Ectodermal cell (in vitro differentiated cells): ENCODE results near the gene JRKL.

Experiments
- H3K27ac ChIP-seq: 2 replicates; pipeline ENCODE4 v1.7.0; 2013; ENCODE audit warnings: mild to moderate bottlenecking, low read depth, low read length; ENCODE audit not compliant: insufficient read depth, poor library complexity, severe bottlenecking
- H3K27me3 ChIP-seq: 2 replicates; pipeline ENCODE4 v1.7.0; 2013; ENCODE audit warnings: mild to moderate bottlenecking, low read length; ENCODE audit not compliant: insufficient read depth, control insufficient read depth, poor library complexity, severe bottlenecking
- H3K36me3 ChIP-seq: one replicate; pipeline ENCODE4 v1.7.0; 2013; ENCODE audit warnings: low read length; ENCODE audit not compliant: control insufficient read depth, insufficient read depth
- H3K4me1 ChIP-seq: one replicate; pipeline ENCODE4 v1.7.0; 2013; ENCODE audit warnings: low read length; ENCODE audit not compliant: control insufficient read depth, insufficient read depth
- H3K4me3 ChIP-seq: 2 replicates; pipeline ENCODE4 v1.7.0; 2013; ENCODE audit warnings: low read depth, low read length, control low read depth; ENCODE audit not compliant: insufficient read depth
- H3K9me3 ChIP-seq: 2 replicates; pipeline ENCODE4 v1.7.0; 2013; ENCODE audit warnings: mild to moderate bottlenecking, low read length, moderate library complexity; ENCODE audit not compliant: control insufficient read depth
- WGBS, 2 experiments: methylation state at CpG; one replicate each; pipeline ENCODE4 v1.1.7; 2013; ENCODE audit warnings: missing lambda C conversion rate in 2 of 2; 5-methylcytosine and 5-hydroxymethylcytosine counted together

JRKL gene

GRCh38 chr11:96365493-96365892 is 24.3 kb upstream of the JRKL start:
- H3K36me3 ChIP-seq, result no peaks in the 10 kb centered on the region

GRCh38 chr11:96366024-96366423 is 23.8 kb upstream of the JRKL start:
- Histone ChIP-seq H3K27me3 (no peaks in the 10 kb centered on the region), H3K36me3 (no peaks in the 10 kb centered on the region), H3K9me3 (no peaks in the 10 kb centered on the region), H3K4me1 (no peaks in the 10 kb centered on the region), H3K27ac (no peak overlapping the region), H3K4me3 (no peak overlapping the region)
- 100% methylated on average over 1 of the region's 1 CpG for WGBS, 2 experiments

More at GRCh38 chr11:96365493-96365892, 24.3 kb upstream of the JRKL start:
- Histone ChIP-seq H3K27me3 (no peaks in the 10 kb centered on the region), H3K4me1 (no peaks in the 10 kb centered on the region), H3K27ac (no peak overlapping the region), H3K9me3 (no peaks in the 10 kb centered on the region), H3K4me3 (no peak overlapping the region)
- WGBS, 2 experiments, result 90 to 92% methylated on average over 1 of the region's 1 CpG

- Histone ChIP-seq H3K36me3 (no peaks in the 10 kb centered on the region), H3K27me3 (no peaks in the 10 kb centered on the region), H3K9me3 (no peaks in the 10 kb centered on the region), H3K4me1 (no peaks in the 10 kb centered on the region), H3K4me3 (no peak overlapping the region), H3K27ac (no peak overlapping the region)
- WGBS, 2 experiments, result 95 to 100% methylated on average over 2 of the region's 2 CpGs
These were observed 22.5 kb upstream of the JRKL start for GRCh38 chr11:96367342-96367741.

- Histone ChIP-seq H3K4me1 (no peaks in the 10 kb centered on the region), H3K36me3 (no peaks in the 10 kb centered on the region)
- 88 to 96% methylated on average over 4 of the region's 4 CpGs for WGBS, 2 experiments
These were observed 16.0 kb upstream of the JRKL start for GRCh38 chr11:96373826-96374225.

GRCh38 chr11:96376796-96377195 is 13.0 kb upstream of the JRKL start:
- H3K4me1 ChIP-seq, result no peaks in the 10 kb centered on the region
- H3K4me3 ChIP-seq, result no peak overlapping the region
- no peak overlapping the region for H3K27ac ChIP-seq
- H3K9me3 ChIP-seq, result no peaks in the 10 kb centered on the region
- 100% methylated on average over 1 of the region's 1 CpG for WGBS, 2 experiments
- H3K27me3 ChIP-seq, result no peaks in the 10 kb centered on the region
- peaks cover 8% of the 10 kb centered on the region for H3K36me3 ChIP-seq

More at GRCh38 chr11:96373826-96374225, 16.0 kb upstream of the JRKL start:
- no peaks in the 10 kb centered on the region for H3K9me3 ChIP-seq
- H3K27me3 ChIP-seq, result no peaks in the 10 kb centered on the region
- no peak overlapping the region for H3K27ac ChIP-seq
- no peak overlapping the region for H3K4me3 ChIP-seq

- WGBS, 2 experiments, result 83 to 97% methylated on average over 3 of the region's 3 CpGs
- H3K4me3 ChIP-seq, result no peak overlapping the region
- no peaks in the 10 kb centered on the region for H3K4me1 ChIP-seq
- no peaks in the 10 kb centered on the region for H3K9me3 ChIP-seq
- H3K36me3 ChIP-seq, result peaks cover 8% of the 10 kb centered on the region
- no peaks in the 10 kb centered on the region for H3K27me3 ChIP-seq
- H3K27ac ChIP-seq, result no peak overlapping the region
These were observed 5.7 kb upstream of the JRKL start for GRCh38 chr11:96384156-96384555.

GRCh38 chr11:96385187-96385586 is 4.6 kb upstream of the JRKL start:
- peaks cover 8% of the 10 kb centered on the region for H3K36me3 ChIP-seq
- WGBS, 2 experiments, result 97 to 98% methylated on average over 1 to 2 of the region's 2 CpGs
- no peak overlapping the region for H3K27ac ChIP-seq
- H3K27me3 ChIP-seq, result no peaks in the 10 kb centered on the region
- no peaks in the 10 kb centered on the region for H3K4me1 ChIP-seq
- no peak overlapping the region for H3K4me3 ChIP-seq
- no peaks in the 10 kb centered on the region for H3K9me3 ChIP-seq

- WGBS, 2 experiments, result 0 to 1% methylated on average over 26 to 27 of the region's 30 CpGs
- Histone ChIP-seq H3K27me3 (no peaks in the 10 kb centered on the region), H3K4me1 (peaks cover 4% of the 10 kb centered on the region), H3K36me3 (peaks cover 2% of the 10 kb centered on the region), H3K4me3 (peak overlapping the region; percentile 82), H3K9me3 (no peaks in the 10 kb centered on the region), H3K27ac (peak overlapping the region; percentile 99)
These were observed 708 bp upstream of the JRKL start for GRCh38 chr11:96388891-96389719.

- H3K27ac ChIP-seq, result peak overlapping the region; percentile 84
- peaks cover 4% of the 10 kb centered on the region for H3K4me1 ChIP-seq
- no peaks in the 10 kb centered on the region for H3K27me3 ChIP-seq
- no peaks in the 10 kb centered on the region for H3K9me3 ChIP-seq
- H3K36me3 ChIP-seq, result peaks cover 2% of the 10 kb centered on the region
- peak overlapping the region; percentile 82 for H3K4me3 ChIP-seq
- WGBS, 2 experiments, result 71 to 74% methylated on average over 6 of the region's 6 CpGs
These were observed 627 bp downstream of the JRKL start for GRCh38 chr11:96390488-96390792.

- Histone ChIP-seq H3K36me3 (peaks cover 2% of the 10 kb centered on the region), H3K4me1 (peaks cover 4% of the 10 kb centered on the region), H3K9me3 (no peaks in the 10 kb centered on the region), H3K4me3 (no peak overlapping the region), H3K27me3 (no peaks in the 10 kb centered on the region), H3K27ac (no peak overlapping the region)
- 94 to 98% methylated on average over 3 of the region's 3 CpGs for WGBS, 2 experiments
These were observed 2.0 kb downstream of the JRKL start for GRCh38 chr11:96391698-96392307.
